ENCODE results near the gene CLSTN2. TPM values are rescaled to one million over a fixed set of nuclear protein-coding genes. Genes with fewer than 3 reads are reported as not detected.

CLSTN2 gene
- total RNA-seq, 1 experiment from 2014 or later: 0.68 TPM

DNA sequence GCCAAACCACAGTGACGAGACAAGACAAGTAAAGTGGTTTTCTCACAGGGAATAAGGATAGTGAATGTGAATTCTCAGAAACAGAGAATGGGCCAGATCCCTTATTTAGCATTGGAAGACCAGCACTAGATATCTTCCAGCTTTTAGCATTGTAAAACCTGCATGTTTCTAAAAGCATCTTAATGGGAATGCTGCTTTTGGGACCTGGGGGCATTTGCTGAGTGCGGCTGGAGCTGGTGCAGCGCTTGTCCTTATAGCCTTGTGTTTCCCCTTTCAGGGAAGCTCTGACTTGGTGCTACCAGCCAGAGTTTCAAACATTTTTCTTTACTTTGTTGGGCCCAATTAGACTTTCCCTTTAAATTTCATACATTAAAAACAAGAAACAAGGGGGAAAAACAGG is 52.9 kb downstream of the CLSTN2 start:
- Histone ChIP-seq H2BK20ac (ENCODE audit: low read depth, low read length, poor library complexity, severe bottlenecking) (no peak overlapping the region), H2AK5ac (ENCODE audit: insufficient read length, low read length) (no peak overlapping the region), H4K8ac (replicated peaks; ENCODE audit: insufficient read length, low read depth, low read length) (no peak overlapping the region), H3K27me3 (ENCODE audit: insufficient read depth, low read length) (no peaks in the 10 kb centered on the region), H3K4me1 (ENCODE audit: insufficient read depth, low read length) (no peaks in the 10 kb centered on the region), H3K14ac (ENCODE audit: insufficient read depth, low read length) (no peak overlapping the region), H2BK15ac (ENCODE audit: low read depth, low read length) (no peak overlapping the region), H2BK120ac (ENCODE audit: low read depth, low read length, poor library complexity, severe bottlenecking) (no peak overlapping the region), H3K56ac (ENCODE audit: insufficient read length, low read depth, low read length) (no peak overlapping the region), H3K79me2 (ENCODE audit: insufficient read depth, low read length) (no peaks in the 10 kb centered on the region), H3K4me2 (ENCODE audit: insufficient read depth, insufficient read length, low read length) (no peak overlapping the region), H2BK5ac (ENCODE audit: insufficient read length, low read length) (no peak overlapping the region), H2AFZ (ENCODE audit: low read length) (no peak overlapping the region), H4K91ac (ENCODE audit: insufficient read length, low read depth, low read length) (no peak overlapping the region), H3K9ac (ENCODE audit: extremely low read depth, insufficient read length, low read length) (no peak overlapping the region), H3K9me3 (ENCODE audit: control insufficient read depth, low read depth, low read length) (no peaks in the 10 kb centered on the region), H4K5ac (ENCODE audit: insufficient read length, low read depth, low read length) (no peak overlapping the region), H3T11ph (ENCODE audit: low read length) (no peak overlapping the region), H3K27ac (ENCODE audit: insufficient read length, low read depth, low read length) (no peak overlapping the region), H3K18ac (ENCODE audit: insufficient read length, low read depth, low read length) (no peak overlapping the region), H3K23ac (ENCODE audit: insufficient read length, low read depth, low read length) (no peak overlapping the region), H4K20me1 (ENCODE audit: control insufficient read depth, insufficient read depth, insufficient read length) (no peaks in the 10 kb centered on the region), H3K23me2 (ENCODE audit: insufficient read length, low read depth, low read length, poor library complexity, severe bottlenecking) (no peaks in the 10 kb centered on the region), H3K4ac (ENCODE audit: low read depth, low read length) (no peak overlapping the region), H2BK12ac (ENCODE audit: insufficient read length, low read depth, low read length) (no peak overlapping the region), H3K79me1 (ENCODE audit: insufficient read depth, low read depth, low read length, poor library complexity, severe bottlenecking) (no peaks in the 10 kb centered on the region)
- no peaks in the 10 kb centered on the region; a peak in 1 of 5 replicates for H3K9me3 Mint-ChIP-seq
- DNase-seq: peak; percentile 1
- peaks cover 11% of the 10 kb centered on the region for H3K27me3 Mint-ChIP-seq (ENCODE audit: low read depth)
- no CpG with 5 or more reads among the region's 3 CpGs for WGBS (ENCODE audit: extremely low coverage, insufficient read length, low lambda C conversion rate)
- H3K4me1 Mint-ChIP-seq: no peaks in the 10 kb centered on the region
- no peak overlapping the region for H3K27ac Mint-ChIP-seq
- H3K4me3 Mint-ChIP-seq: no peak overlapping the region
- no peaks in the 10 kb centered on the region; a peak in 1 of 7 replicates for H3K36me3 Mint-ChIP-seq (ENCODE audit: insufficient read depth in 1 of 3, low read depth in 3 of 3)
- TF ChIP-seq, protein P1, sequence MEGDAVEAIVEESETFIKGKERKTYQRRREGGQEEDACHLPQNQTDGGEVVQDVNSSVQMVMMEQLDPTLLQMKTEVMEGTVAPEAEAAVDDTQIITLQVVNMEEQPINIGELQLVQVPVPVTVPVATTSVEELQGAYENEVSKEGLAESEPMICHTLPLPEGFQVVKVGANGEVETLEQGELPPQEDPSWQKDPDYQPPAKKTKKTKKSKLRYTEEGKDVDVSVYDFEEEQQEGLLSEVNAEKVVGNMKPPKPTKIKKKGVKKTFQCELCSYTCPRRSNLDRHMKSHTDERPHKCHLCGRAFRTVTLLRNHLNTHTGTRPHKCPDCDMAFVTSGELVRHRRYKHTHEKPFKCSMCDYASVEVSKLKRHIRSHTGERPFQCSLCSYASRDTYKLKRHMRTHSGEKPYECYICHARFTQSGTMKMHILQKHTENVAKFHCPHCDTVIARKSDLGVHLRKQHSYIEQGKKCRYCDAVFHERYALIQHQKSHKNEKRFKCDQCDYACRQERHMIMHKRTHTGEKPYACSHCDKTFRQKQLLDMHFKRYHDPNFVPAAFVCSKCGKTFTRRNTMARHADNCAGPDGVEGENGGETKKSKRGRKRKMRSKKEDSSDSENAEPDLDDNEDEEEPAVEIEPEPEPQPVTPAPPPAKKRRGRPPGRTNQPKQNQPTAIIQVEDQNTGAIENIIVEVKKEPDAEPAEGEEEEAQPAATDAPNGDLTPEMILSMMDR (conservative IDR thresholded peaks at IDR 0.05): no peak

All from H9 (cell line).